ENCODE data around the gene ARMC6. TPM values are rescaled to one million over a fixed set of nuclear protein-coding genes. Genes with fewer than 3 reads are reported as not detected.

The ARMC6 gene
- total RNA-seq, 6 experiments from 2014 or later, result 19.3 to 64.8 (median 41.4) TPM

GRCh38 chr19:19061506-19061905 is 28.1 kb downstream of the ARMC6 start:
- TF ChIP-seq POLR2A (IDR thresholded peaks at IDR 0.05), result no peak
- TF ChIP-seq CTCF (IDR thresholded peaks at IDR 0.05), result no peak
- H3K4me1 ChIP-seq, result peaks cover 0 to 68% (median 15%) of the 10 kb centered on the region in 4 donors
- H3K36me3 ChIP-seq, result peaks cover 0 to 4% (median 0%) of the 10 kb centered on the region in 4 donors
- H3K27ac ChIP-seq, result peak overlapping the region in 2 of 3 donors; percentile 10 to 64
- DNase-seq, result peak in 1 of 3 donors; percentile 41
- H3K4me3 ChIP-seq, result no peak overlapping the region
- no peaks in the 10 kb centered on the region for H3K27me3 ChIP-seq
- ATAC-seq, result peak in 1 of 4 donors; percentile 1
- no peaks in the 10 kb centered on the region for H3K9me3 ChIP-seq
- intact Hi-C loops (cut with DNase I), result no loop called here
- WGBS (ENCODE audit: insufficient coverage, low coverage, low lambda C conversion rate, missing lambda C conversion rate), result no CpG with 5 or more reads among the region's 8 CpGs

GRCh38 chr19:19062454-19063182 is 29.2 kb downstream of the ARMC6 start:
- intact Hi-C loops (cut with DNase I), result no loop called here
- DNase-seq (no peak), ATAC-seq (no peak)
- H3K9me3 ChIP-seq, result no peaks in the 10 kb centered on the region
- H3K4me3 ChIP-seq, result peak overlapping the region; percentile 32 to 46 (median 44)
- peaks cover 0 to 68% (median 19%) of the 10 kb centered on the region in 4 donors for H3K4me1 ChIP-seq
- 0% methylated on average over 1 of the region's 4 CpGs for WGBS (ENCODE audit: insufficient coverage, low coverage, low lambda C conversion rate, missing lambda C conversion rate)
- TF ChIP-seq CTCF (IDR thresholded peaks at IDR 0.05) (no peak), POLR2A (IDR thresholded peaks at IDR 0.05) (no peak)
- peak overlapping the region; percentile 12 to 64 (median 58) for H3K27ac ChIP-seq
- H3K27me3 ChIP-seq, result no peaks in the 10 kb centered on the region
- peaks cover 0 to under 1% (median 0%) of the 10 kb centered on the region in 4 donors for H3K36me3 ChIP-seq

GRCh38 chr19:19063183-19064097 is 30.0 kb downstream of the ARMC6 start, which contains the start of gene SLC25A42:
Gene SLC25A42 (plus strand): TSS chr19:19063994. CDS start chr19:19096125, 32,131 bp downstream.
- intact Hi-C loops (cut with DNase I), result no loop called here
- Histone ChIP-seq H3K4me3 (peak within 1 kb of the TSS; percentile 58 to 85 (median 73)), H3K27me3 (no peaks in the 10 kb centered on the region), H3K36me3 (no peaks in the 10 kb centered on the region), H3K4me1 (peaks cover 0 to 69% (median 21%) of the 10 kb centered on the region in 4 donors), H3K27ac (peak within 1 kb of the TSS; percentile 12 to 83 (median 58)), H3K9me3 (no peaks in the 10 kb centered on the region)
- ATAC-seq, result peak; percentile 87 to 94 (median 89)
- DNase-seq, result peak; percentile 99 to 100 (median 100)
- TF ChIP-seq POLR2A (IDR thresholded peaks at IDR 0.05) (peak; percentile 42), CTCF (IDR thresholded peaks at IDR 0.05) (no peak)
- 3% methylated on average over 43 of the region's 77 CpGs for WGBS (ENCODE audit: insufficient coverage, low coverage, low lambda C conversion rate, missing lambda C conversion rate)

- TF ChIP-seq CTCF (IDR thresholded peaks at IDR 0.05) (peak in 1 of 4 donors; percentile 18), POLR2A (IDR thresholded peaks at IDR 0.05) (no peak)
- Histone ChIP-seq H3K4me1 (peaks cover 0 to 65% (median 22%) of the 10 kb centered on the region in 4 donors), H3K36me3 (no peaks in the 10 kb centered on the region), H3K9me3 (no peaks in the 10 kb centered on the region), H3K27me3 (no peaks in the 10 kb centered on the region), H3K27ac (peak overlapping the region in 2 of 3 donors; percentile 54 to 83), H3K4me3 (peak overlapping the region; percentile 58 to 85 (median 73))
- under 1% methylated on average over 9 of the region's 29 CpGs for WGBS (ENCODE audit: insufficient coverage, low coverage, low lambda C conversion rate, missing lambda C conversion rate)
- ATAC-seq (no peak), DNase-seq (no peak)
- intact Hi-C loops (cut with DNase I), result no loop called here
Measured at GRCh38 chr19:19064098-19064722, 30.8 kb downstream of the ARMC6 start.
